ENCODE data around the gene WDR6.
"Not testable (repeated sequence)": the region's sequence is repeated elsewhere in the genome, so short reads cannot be mapped to it uniquely, and the experiment has no call there.

Gene WDR6

GRCh38 chr3:48993834-48994233 lies 13.4 kb upstream of the WDR6 start:
- no peak for DNase-seq (ENCODE audit: low read depth)

GRCh38 chr3:48996640-48997039 lies 10.6 kb upstream of the WDR6 start:
- DNase-seq (ENCODE audit: low read depth): no peak

- no peak for DNase-seq (ENCODE audit: low read depth)
Observed at GRCh38 chr3:48997102-48997635, 10.0 kb upstream of the WDR6 start.

- DNase-seq (ENCODE audit: low read depth): no peak
Observed at GRCh38 chr3:48997714-48998637, 9.2 kb upstream of the WDR6 start.

GRCh38 chr3:48999085-48999858 lies 7.9 kb upstream of the WDR6 start:
- DNase-seq (ENCODE audit: low read depth): no peak

GRCh38 chr3:49001155-49001554 lies 6.0 kb upstream of the WDR6 start:
- no peak for DNase-seq (ENCODE audit: low read depth)

- DNase-seq (ENCODE audit: low read depth): no peak
Observed at GRCh38 chr3:49004352-49005302, 2.6 kb upstream of the WDR6 start.

GRCh38 chr3:49005303-49005680 lies 1.9 kb upstream of the WDR6 start:
- DNase-seq (ENCODE audit: low read depth): no peak

- no peak for DNase-seq (ENCODE audit: low read depth)
Observed at GRCh38 chr3:49005998-49006397, 1.2 kb upstream of the WDR6 start.

- DNase-seq (ENCODE audit: low read depth): no peak
Observed at GRCh38 chr3:49006408-49007067, 653 bp upstream of the WDR6 start.

GRCh38 chr3:49007771-49008528 lies 759 bp downstream of the WDR6 start:
- peak; percentile 73 for DNase-seq (ENCODE audit: low read depth)

GRCh38 chr3:49008627-49009026 lies 1.4 kb downstream of the WDR6 start:
- DNase-seq (ENCODE audit: low read depth): not testable (repeated sequence)

- DNase-seq (ENCODE audit: low read depth): no peak
Observed at GRCh38 chr3:49009396-49009795, 2.2 kb downstream of the WDR6 start.

GRCh38 chr3:49012441-49013017 lies 5.3 kb downstream of the WDR6 start:
- no peak for DNase-seq (ENCODE audit: low read depth)

- no peak for DNase-seq (ENCODE audit: low read depth)
Observed at GRCh38 chr3:49013113-49013737, 6.0 kb downstream of the WDR6 start.

- DNase-seq (ENCODE audit: low read depth): no peak
Observed at GRCh38 chr3:49013738-49014660, 6.8 kb downstream of the WDR6 start.

GRCh38 chr3:49015072-49015471 lies 7.9 kb downstream of the WDR6 start:
- DNase-seq (ENCODE audit: low read depth): no peak

GRCh38 chr3:49015765-49016164 lies 8.6 kb downstream of the WDR6 start:
- no peak for DNase-seq (ENCODE audit: low read depth)
